Esophagus mucosa (tissue), 1 donor: ENCODE measurements around the gene PRMT7. TPM values are rescaled to one million over a fixed set of nuclear protein-coding genes. Genes with fewer than 3 reads are reported as not detected.

Experiments
- ATAC-seq: fragments of 200-7000 bp; cut with Tn5 transposase; one replicate; pipeline ENCODE4 v1.9.1; 2020
- total RNA-seq: library from RNA; stranded (reverse); gene quantifications from one replicate; pipeline ENCODE4 v1.2.4, GENCODE V29; 2023
- donor health status: DM: yes; HTN: yes; CAD: no.

The PRMT7 gene
- total RNA-seq, 1 donor from 2014 or later, result 14.8 TPM

GRCh38 chr16:68365167-68365817 is 54.5 kb downstream of the PRMT7 start:
- ATAC-seq, result no peak

- no peak for ATAC-seq
Observed at GRCh38 chr16:68366062-68366461, 55.2 kb downstream of the PRMT7 start.

GRCh38 chr16:68367030-68367429 is 56.2 kb downstream of the PRMT7 start:
- ATAC-seq, result no peak

- no peak for ATAC-seq
Observed at GRCh38 chr16:68367440-68367839, 56.6 kb downstream of the PRMT7 start.

- ATAC-seq, result no peak
Observed at GRCh38 chr16:68367891-68368290, 57.1 kb downstream of the PRMT7 start.

GRCh38 chr16:68368301-68368888 is 57.6 kb downstream of the PRMT7 start:
- ATAC-seq, result peak; percentile 3

GRCh38 chr16:68369168-68369567 is 58.3 kb downstream of the PRMT7 start:
- ATAC-seq, result no peak

GRCh38 chr16:68369697-68370580 is 59.1 kb downstream of the PRMT7 start:
- ATAC-seq, result no peak

GRCh38 chr16:68370581-68371275 is 59.9 kb downstream of the PRMT7 start:
- no peak for ATAC-seq

GRCh38 chr16:68371276-68371651 is 60.4 kb downstream of the PRMT7 start:
- no peak for ATAC-seq

GRCh38 chr16:68371706-68372380 is 61.0 kb downstream of the PRMT7 start:
- ATAC-seq, result no peak

- no peak for ATAC-seq
Observed at GRCh38 chr16:68372381-68372720, 61.5 kb downstream of the PRMT7 start.

GRCh38 chr16:68372806-68373205 is 62.0 kb downstream of the PRMT7 start:
- ATAC-seq, result no peak

GRCh38 chr16:68373528-68374245 is 62.9 kb downstream of the PRMT7 start:
- no peak for ATAC-seq

- no peak for ATAC-seq
Observed at GRCh38 chr16:68374246-68374805, 63.5 kb downstream of the PRMT7 start.

GRCh38 chr16:68374961-68375660 is 64.3 kb downstream of the PRMT7 start:
- ATAC-seq, result no peak

GRCh38 chr16:68375801-68376536 is 65.2 kb downstream of the PRMT7 start:
- no peak for ATAC-seq

GRCh38 chr16:68376590-68376989 is 65.8 kb downstream of the PRMT7 start:
- no peak for ATAC-seq

GRCh38 chr16:68377221-68377620 is 66.4 kb downstream of the PRMT7 start:
- ATAC-seq, result no peak
